D721Med (cell line): ENCODE measurements around the gene CLTB.

Experiments
- DNase-seq: peaks from one replicate; pipeline ENCODE4 v3.0.0; 2011; ENCODE audit warnings: low spot score; ENCODE audit not compliant: insufficient read length
- FAIRE-seq: peaks from 2 replicates; lab custom pipeline; 2011; peaks lifted over from hg19 to GRCh38; lab: Jason Lieb, UNC
- TF ChIP-seq, protein P1 (sequence below): IDR thresholded peaks from 2 replicates; pipeline ENCODE4 v1.5.1; 2012; ENCODE audit warnings: mild to moderate bottlenecking, control low read depth; ENCODE audit not compliant: insufficient read depth; ENCODE audit errors: missing control alignments

Gene CLTB

DNA sequence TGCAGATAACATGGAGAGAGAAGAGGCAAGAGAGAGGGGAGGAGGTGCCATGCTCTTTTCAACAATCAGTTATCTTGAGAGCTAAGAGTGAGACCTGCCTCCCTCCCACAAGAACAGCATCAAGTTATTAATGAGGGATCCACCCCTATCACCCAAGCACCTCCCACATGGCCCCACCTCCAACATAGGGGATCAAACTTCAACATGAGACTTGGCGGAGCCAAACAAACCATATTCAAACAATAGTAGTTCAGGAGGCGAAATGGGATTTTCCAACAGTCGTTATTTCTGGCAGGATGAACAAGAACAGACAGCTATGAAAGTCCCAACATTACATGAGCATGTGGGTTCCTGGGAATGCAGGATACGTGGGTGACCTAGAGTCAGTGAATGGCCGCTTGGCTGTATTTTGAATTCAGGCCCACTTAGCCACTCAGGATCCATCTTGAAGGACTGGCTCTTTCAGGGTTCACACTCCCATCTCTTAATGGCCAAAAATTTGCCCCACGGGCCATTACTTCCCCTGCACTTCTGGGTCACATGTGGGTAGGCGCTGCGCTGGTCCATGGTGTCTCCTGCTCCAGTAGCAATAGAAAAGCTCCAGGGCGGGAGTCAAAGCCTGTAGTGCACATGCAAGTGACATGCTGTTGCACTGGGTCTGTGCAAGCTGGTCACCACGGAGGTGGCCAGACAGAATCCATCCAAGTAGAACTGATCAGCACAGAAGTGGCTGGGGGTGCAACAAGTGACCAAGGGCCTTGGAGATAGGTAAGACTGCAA is 24.8 kb upstream of the CLTB start:
- FAIRE-seq (no peak), DNase-seq (no peak)
- TF ChIP-seq, protein P1, sequence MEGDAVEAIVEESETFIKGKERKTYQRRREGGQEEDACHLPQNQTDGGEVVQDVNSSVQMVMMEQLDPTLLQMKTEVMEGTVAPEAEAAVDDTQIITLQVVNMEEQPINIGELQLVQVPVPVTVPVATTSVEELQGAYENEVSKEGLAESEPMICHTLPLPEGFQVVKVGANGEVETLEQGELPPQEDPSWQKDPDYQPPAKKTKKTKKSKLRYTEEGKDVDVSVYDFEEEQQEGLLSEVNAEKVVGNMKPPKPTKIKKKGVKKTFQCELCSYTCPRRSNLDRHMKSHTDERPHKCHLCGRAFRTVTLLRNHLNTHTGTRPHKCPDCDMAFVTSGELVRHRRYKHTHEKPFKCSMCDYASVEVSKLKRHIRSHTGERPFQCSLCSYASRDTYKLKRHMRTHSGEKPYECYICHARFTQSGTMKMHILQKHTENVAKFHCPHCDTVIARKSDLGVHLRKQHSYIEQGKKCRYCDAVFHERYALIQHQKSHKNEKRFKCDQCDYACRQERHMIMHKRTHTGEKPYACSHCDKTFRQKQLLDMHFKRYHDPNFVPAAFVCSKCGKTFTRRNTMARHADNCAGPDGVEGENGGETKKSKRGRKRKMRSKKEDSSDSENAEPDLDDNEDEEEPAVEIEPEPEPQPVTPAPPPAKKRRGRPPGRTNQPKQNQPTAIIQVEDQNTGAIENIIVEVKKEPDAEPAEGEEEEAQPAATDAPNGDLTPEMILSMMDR = no peak

DNA sequence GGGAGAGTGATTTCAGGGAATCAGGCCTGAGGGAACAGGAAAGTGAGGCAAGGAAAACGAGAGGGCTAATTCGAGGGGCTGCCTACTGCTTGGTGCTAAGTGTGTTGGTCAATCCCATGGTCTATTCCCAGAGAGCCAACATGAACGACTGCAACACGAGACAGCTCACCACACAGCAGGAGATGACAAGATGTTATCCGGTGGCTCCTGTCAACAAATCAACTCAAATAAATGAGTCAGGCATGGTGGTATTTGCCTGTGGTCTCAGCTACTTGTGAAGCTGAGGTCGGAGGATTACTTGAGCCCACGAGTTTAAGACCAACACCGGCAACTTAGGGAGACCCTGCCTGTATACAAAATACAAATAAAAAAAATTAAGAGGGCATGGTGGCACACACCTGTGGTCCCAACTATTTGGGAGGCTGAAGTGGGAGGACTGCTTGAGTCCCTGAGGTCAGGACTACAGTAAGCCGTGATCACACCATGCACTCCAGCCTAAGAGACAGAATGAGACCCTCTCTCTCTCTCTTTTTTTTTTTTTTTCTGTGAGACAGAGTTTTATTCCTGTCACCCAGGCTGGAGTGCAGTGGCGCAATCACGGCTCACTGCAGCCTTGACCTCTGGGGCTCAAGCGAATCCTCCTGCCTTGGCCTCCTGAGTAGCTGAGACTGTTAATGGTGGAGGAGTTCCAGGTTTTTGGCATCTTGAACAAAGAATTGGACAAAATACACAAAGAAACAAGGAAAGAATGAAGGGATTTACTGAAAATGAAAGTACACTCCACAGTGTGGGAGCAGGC is 22.8 kb upstream of the CLTB start:
- DNase-seq (no peak), FAIRE-seq (no peak)
- TF ChIP-seq, protein P1 = no peak

DNA sequence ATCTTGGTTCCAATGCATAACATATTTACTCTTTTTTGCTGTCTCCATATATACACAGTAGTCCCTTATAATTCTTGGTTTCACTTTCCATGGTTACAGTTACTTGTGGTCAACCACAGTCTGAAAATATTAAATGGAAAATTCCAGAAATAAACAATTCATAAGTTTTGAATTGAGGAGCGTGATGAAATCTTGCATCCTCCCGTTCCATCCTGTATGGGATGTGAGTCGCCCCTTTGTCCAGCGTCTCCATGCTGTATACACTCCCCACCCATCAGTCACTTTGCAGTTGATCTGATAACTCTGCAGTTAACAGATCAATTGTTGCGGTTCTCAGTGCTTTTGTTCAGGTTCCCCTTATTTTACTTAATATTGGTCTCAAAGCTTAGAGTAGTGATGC is 20.3 kb upstream of the CLTB start:
- FAIRE-seq (no peak), DNase-seq (no peak)
- TF ChIP-seq, protein P1 = no peak

- TF ChIP-seq, protein P1 = no peak
- FAIRE-seq (no peak), DNase-seq (no peak)
Measured at GRCh38 chr5:176432707-176433106, 16.4 kb upstream of the CLTB start.

DNA sequence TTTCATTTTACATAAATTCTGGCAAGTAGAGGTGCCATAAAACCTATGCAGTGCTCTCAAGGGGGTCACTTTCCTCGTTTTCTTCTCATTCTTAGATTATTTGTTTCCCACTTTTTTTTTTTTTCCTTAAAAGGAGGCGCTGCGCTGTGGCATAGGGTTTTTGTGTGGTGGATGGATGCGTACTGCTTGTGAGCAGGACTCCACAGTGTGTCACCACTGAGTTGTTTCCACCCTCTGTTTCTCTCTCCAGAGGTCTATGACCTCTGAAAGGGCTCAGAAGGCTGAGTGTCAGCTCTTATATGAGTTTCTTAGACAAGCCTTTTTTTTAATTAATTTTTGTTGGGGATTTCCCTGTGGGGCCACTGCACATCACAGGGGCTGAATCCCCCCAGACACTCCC is 13.6 kb upstream of the CLTB start:
- TF ChIP-seq, protein P1 = no peak
- no peak for FAIRE-seq
- no peak for DNase-seq

GRCh38 chr5:176427971-176428370 is 11.6 kb upstream of the CLTB start:
- DNase-seq (no peak), FAIRE-seq (no peak)
- TF ChIP-seq, protein P1 = no peak
